Calu3 (cell line): ENCODE data around the gene LRP4. TPM values are rescaled to one million over a fixed set of nuclear protein-coding genes. Genes with fewer than 3 reads are reported as not detected.

ENCODE experiments used
- BruUV-seq: library from RNA; stranded (reverse); fragments of 400-500 nt; replicated peaks from 2 replicates; lab custom pipeline; 2021; lab: Mats Ljungman, UMichigan
- CTCF ChIA-PET: fragments of 300-600 bp; sonication (Branson Sonifier 250); formaldehyde crosslinking; loops from one replicate; lab custom pipeline; 2022; ENCODE audit warnings: antibody characterized with exemption; lab: Charles Lee
- DNase-seq: peaks from one replicate; pipeline ENCODE4 v3.0.0; 2022
- H3K27ac Mint-ChIP-seq: one replicate; pipeline ENCODE4 v1.8.0; 2022; ENCODE audit warnings: mixed read lengths; ENCODE audit not compliant: unreplicated experiment
- H3K27me3 Mint-ChIP-seq: one replicate; pipeline ENCODE4 v1.8.0; 2022; ENCODE audit warnings: mixed read lengths; ENCODE audit not compliant: unreplicated experiment
- H3K36me3 Mint-ChIP-seq: one replicate; pipeline ENCODE4 v1.8.0; 2022; ENCODE audit warnings: mild to moderate bottlenecking, moderate library complexity, mixed read lengths; ENCODE audit not compliant: insufficient read depth, unreplicated experiment
- H3K4me1 Mint-ChIP-seq: one replicate; pipeline ENCODE4 v1.8.0; 2022; ENCODE audit warnings: mild to moderate bottlenecking, low read depth, mixed read lengths; ENCODE audit not compliant: unreplicated experiment
- H3K4me3 Mint-ChIP-seq: one replicate; pipeline ENCODE4 v1.8.0; 2022; ENCODE audit warnings: mild to moderate bottlenecking, low read depth, moderate library complexity, mixed read lengths; ENCODE audit not compliant: unreplicated experiment
- H3K9me3 Mint-ChIP-seq: one replicate; pipeline ENCODE4 v1.8.0; 2022; ENCODE audit warnings: low read depth, mixed read lengths; ENCODE audit not compliant: unreplicated experiment
- intact Hi-C: fragments of 100-400 bp; cut with micrococcal nuclease; formaldehyde crosslinking; loops from one replicate; pipeline ENCODE4 v1.10.0; 2022; ENCODE audit not compliant: unreplicated experiment
- total RNA-seq: library from RNA; stranded (reverse); gene quantifications from 2 replicates; pipeline ENCODE4 v1.2.3, GENCODE V29; 2022
- TF ChIP-seq, protein P1 (sequence below): fragments of 200-600 bp; IDR thresholded peaks from one replicate; pipeline ENCODE4 v1.8.0; 2022; ENCODE audit warnings: antibody characterized with exemption; ENCODE audit not compliant: unreplicated experiment

The LRP4 gene
- total RNA-seq, 1 experiment from 2014 or later = 0.80 TPM

DNA sequence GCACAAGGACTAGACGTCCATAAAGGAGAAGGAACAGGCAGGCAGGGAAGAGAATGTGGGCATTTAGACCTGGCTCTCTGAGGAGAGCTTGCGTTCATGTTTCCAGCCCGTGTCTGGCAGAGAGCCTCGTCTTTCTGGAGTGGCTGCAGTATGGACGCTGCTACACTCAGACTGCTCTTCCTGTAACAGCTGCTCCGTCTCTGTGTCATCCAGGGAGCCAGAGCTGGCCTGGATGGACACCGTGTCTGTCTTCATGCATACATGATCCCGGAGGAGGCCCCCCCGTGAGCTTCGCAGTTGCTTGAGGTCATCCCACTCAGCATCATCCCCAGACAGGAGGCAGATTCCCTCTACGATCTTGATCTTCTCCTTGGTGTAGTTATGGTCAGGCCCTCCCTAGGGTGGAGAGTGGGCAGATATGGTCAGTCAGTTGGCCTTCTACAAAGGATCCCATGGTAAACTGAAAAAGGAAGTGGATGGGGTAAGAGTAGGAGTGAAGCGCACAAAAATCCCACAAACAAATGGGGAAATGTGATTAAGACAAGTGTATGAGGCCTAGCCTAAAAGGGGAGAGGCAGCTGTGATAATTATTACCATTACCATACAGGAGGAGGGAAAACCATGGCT is 59.3 kb downstream of the LRP4 start:
- no peaks in the 10 kb centered on the region for H3K4me1 Mint-ChIP-seq
- no TSS peak for BruUV-seq

DNA sequence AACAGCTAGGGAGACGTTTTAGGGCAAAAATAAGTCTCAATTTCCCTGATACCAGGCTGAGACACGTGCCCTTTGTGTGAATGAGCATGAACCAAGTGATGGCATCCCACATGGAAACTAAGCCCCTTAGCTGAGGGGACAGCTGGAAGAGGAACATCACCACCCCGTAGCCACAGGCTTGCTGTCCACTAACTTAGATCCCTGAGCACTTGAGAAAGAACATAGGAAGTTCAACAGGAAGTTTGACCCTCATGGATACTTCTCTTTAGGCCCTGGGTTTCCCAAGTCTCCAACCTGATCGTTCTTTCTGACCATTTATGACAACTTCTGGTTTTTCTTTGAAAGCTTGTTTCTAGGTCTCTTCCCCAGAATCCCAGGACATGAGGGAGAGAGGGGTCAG is 60.7 kb downstream of the LRP4 start:
- no peak overlapping the region for H3K27ac Mint-ChIP-seq
- H3K27me3 Mint-ChIP-seq = peaks cover 26% of the 10 kb centered on the region
- CTCF ChIA-PET = no interaction called here
- TF ChIP-seq, protein P1, sequence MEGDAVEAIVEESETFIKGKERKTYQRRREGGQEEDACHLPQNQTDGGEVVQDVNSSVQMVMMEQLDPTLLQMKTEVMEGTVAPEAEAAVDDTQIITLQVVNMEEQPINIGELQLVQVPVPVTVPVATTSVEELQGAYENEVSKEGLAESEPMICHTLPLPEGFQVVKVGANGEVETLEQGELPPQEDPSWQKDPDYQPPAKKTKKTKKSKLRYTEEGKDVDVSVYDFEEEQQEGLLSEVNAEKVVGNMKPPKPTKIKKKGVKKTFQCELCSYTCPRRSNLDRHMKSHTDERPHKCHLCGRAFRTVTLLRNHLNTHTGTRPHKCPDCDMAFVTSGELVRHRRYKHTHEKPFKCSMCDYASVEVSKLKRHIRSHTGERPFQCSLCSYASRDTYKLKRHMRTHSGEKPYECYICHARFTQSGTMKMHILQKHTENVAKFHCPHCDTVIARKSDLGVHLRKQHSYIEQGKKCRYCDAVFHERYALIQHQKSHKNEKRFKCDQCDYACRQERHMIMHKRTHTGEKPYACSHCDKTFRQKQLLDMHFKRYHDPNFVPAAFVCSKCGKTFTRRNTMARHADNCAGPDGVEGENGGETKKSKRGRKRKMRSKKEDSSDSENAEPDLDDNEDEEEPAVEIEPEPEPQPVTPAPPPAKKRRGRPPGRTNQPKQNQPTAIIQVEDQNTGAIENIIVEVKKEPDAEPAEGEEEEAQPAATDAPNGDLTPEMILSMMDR = no peak
- BruUV-seq = no TSS peak
- no peaks in the 10 kb centered on the region for H3K9me3 Mint-ChIP-seq
- intact Hi-C loops = no loop called here
- H3K4me1 Mint-ChIP-seq = no peaks in the 10 kb centered on the region
- no peak for DNase-seq
- H3K36me3 Mint-ChIP-seq = no peaks in the 10 kb centered on the region
- no peak overlapping the region for H3K4me3 Mint-ChIP-seq

More for the DNA sequence above, 59.3 kb downstream of the LRP4 start:
- TF ChIP-seq, protein P1 = no peak
- Mint-ChIP-seq H3K27me3 (peaks cover 28% of the 10 kb centered on the region), H3K9me3 (no peaks in the 10 kb centered on the region), H3K27ac (no peak overlapping the region), H3K4me3 (no peak overlapping the region), H3K36me3 (no peaks in the 10 kb centered on the region)
- no peak for DNase-seq
- CTCF ChIA-PET = interaction anchor here (0.6 kb wide), 1 partner anchor 98 kb away, joined by 3 read pairs; no protein-coding TSS in a partner anchor
- intact Hi-C loops = no loop called here

DNA sequence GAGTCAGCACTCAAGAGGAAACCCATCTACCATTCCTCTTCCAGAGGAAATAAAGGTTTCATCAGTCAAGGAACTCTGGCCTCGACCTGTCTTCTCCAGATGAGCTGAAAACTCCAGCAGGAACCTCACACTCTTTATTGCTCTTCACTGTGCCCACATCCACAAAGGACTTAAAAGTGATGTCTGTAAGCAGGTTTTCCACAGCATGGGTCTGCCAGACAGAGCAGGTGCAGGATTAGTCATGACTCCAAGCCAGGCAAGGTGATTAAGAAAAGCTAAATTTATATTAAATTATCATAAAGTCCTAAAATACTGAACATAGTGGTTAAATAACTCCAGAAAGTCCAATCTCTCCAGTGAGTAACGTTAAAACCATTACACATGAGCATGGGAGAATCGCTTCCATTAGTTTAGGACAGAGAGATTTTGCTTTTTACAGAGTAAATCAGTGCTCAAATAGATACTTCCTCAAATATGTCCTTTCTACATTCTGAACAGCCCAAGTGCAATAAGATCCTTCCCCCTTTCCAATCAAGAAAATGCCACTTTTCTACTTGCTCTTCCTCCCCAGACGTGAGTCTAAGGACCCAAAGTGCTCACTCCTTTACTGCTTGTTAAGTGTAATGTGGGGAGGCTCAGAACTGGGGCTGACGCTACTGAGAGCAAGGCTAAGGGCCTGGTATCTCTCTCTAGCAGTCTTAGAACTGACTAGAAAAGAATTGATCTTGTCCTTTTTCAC is 61.6 kb downstream of the LRP4 start:
- Mint-ChIP-seq H3K4me1 (no peaks in the 10 kb centered on the region), H3K27ac (no peak overlapping the region), H3K4me3 (no peak overlapping the region), H3K9me3 (no peaks in the 10 kb centered on the region), H3K27me3 (peaks cover 21% of the 10 kb centered on the region), H3K36me3 (no peaks in the 10 kb centered on the region)
- DNase-seq = no peak
- intact Hi-C loops = no loop called here
- no TSS peak for BruUV-seq
- TF ChIP-seq, protein P1 = no peak
- CTCF ChIA-PET = no interaction called here

DNA sequence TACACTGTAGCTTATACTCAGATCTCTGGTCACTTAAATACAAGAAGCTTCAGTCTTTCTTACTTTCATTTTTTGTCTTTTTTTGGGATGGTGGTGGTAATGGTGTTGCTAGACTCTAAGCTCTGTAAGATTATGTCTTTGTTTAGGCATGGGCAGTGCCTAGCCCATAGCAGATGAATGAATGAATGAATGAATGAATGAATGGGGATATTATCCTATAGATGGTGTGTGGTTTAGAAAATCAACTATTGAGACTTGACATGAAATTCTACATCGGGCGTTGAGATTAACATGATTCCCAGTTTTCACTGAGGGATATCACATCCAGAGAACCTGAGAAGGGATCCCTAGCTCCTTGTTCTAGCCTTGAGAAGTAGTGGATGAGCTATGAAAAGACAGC is 62.5 kb downstream of the LRP4 start:
- no TSS peak for BruUV-seq
- H3K9me3 Mint-ChIP-seq = no peaks in the 10 kb centered on the region
- CTCF ChIA-PET = no interaction called here

More for the DNA sequence above, 62.5 kb downstream of the LRP4 start:
- Mint-ChIP-seq H3K27ac (no peak overlapping the region), H3K4me3 (no peak overlapping the region), H3K27me3 (peaks cover 21% of the 10 kb centered on the region), H3K4me1 (no peaks in the 10 kb centered on the region), H3K36me3 (no peaks in the 10 kb centered on the region)
- intact Hi-C loops = no loop called here
- no peak for DNase-seq
- TF ChIP-seq, protein P1 = no peak
